Activated CD4-positive, alpha-beta T cell treated with anti-CD3 and anti-CD28 coated beads, Interleukin-2, amount 50 U/mL, for 16 hours (primary cell): ENCODE data around the gene HELZ.
"Not testable (repeated sequence)": the region's sequence is repeated elsewhere in the genome, so short reads cannot be mapped to it uniquely, and the experiment has no call there.

Source experiments
- DNase-seq: peaks from one replicate; pipeline ENCODE4 v3.0.0-alpha.2; 2020

Gene HELZ

GRCh38 chr17:67245073-67245693, at the start of gene HELZ:
Gene HELZ (minus strand): TSS chr17:67245196. CDS start chr17:67218804, 26,392 bp downstream.
- DNase-seq: peak; percentile 88

GRCh38 chr17:67293251-67294203, 48.5 kb upstream of the HELZ start:
- peak; percentile 77 for DNase-seq

GRCh38 chr17:67290711-67291291, 45.8 kb upstream of the HELZ start:
- no peak for DNase-seq

- DNase-seq: no peak
Measured at GRCh38 chr17:67290244-67290643, 45.2 kb upstream of the HELZ start.

GRCh38 chr17:67289181-67289876, 44.3 kb upstream of the HELZ start:
- no peak for DNase-seq

GRCh38 chr17:67286826-67287225, 41.8 kb upstream of the HELZ start:
- not testable (repeated sequence) for DNase-seq

- no peak for DNase-seq
Measured at GRCh38 chr17:67285360-67285759, 40.4 kb upstream of the HELZ start.

GRCh38 chr17:67283731-67284516, 38.9 kb upstream of the HELZ start:
- DNase-seq: no peak

- no peak for DNase-seq
Measured at GRCh38 chr17:67281743-67282142, 36.7 kb upstream of the HELZ start.

- DNase-seq: no peak
Measured at GRCh38 chr17:67281053-67281452, 36.1 kb upstream of the HELZ start.

GRCh38 chr17:67280279-67280678, 35.3 kb upstream of the HELZ start:
- no peak for DNase-seq

GRCh38 chr17:67279115-67279514, 34.1 kb upstream of the HELZ start:
- DNase-seq: no peak

- DNase-seq: no peak
Measured at GRCh38 chr17:67278363-67278762, 33.4 kb upstream of the HELZ start.

- no peak for DNase-seq
Measured at GRCh38 chr17:67276075-67276474, 31.1 kb upstream of the HELZ start.

- DNase-seq: no peak
Measured at GRCh38 chr17:67274466-67274865, 29.5 kb upstream of the HELZ start.

- no peak for DNase-seq
Measured at GRCh38 chr17:67273900-67274299, 28.9 kb upstream of the HELZ start.

GRCh38 chr17:67272312-67273047, 27.5 kb upstream of the HELZ start:
- no peak for DNase-seq

GRCh38 chr17:67271187-67271586, 26.2 kb upstream of the HELZ start:
- DNase-seq: not testable (repeated sequence)

- DNase-seq: no peak
Measured at GRCh38 chr17:67270416-67270815, 25.4 kb upstream of the HELZ start.

- DNase-seq: no peak
Measured at GRCh38 chr17:67266496-67266895, 21.5 kb upstream of the HELZ start.

GRCh38 chr17:67265436-67266019, 20.5 kb upstream of the HELZ start:
- no peak for DNase-seq
